ENCODE measurements around the gene UBE2O.

DNA sequence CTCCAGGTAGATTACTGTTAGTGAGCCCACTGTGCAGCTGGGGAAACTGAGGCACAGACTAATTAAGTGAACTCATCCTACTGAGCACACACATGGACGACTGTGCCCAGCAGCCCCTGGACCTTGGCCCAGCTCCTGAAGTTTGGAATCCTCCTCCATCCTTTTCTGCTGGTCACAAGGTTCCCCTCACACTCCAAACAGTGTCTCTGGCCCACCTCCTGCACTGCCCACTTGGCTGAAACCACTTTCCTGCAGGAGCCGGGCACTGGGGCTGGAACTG is 44.7 kb upstream of the UBE2O start:
- TF ChIP-seq POLR2A (IDR thresholded peaks at IDR 0.05) (no peak), CTCF (IDR thresholded peaks at IDR 0.05) (no peak)

Measured in body of pancreas (tissue), 4 donors.